HEK293 (cell line): ENCODE results near the gene SCFD1.

ENCODE experiments used
- EGR2 ChIP-seq: fragments of 450-650 bp; formaldehyde crosslinking; IDR thresholded peaks from 2 replicates; pipeline ENCODE4 v1.5.1; 2016; ENCODE audit warnings: low read depth, missing biosample characterization, missing genetic modification characterization
- GFI1B ChIP-seq: fragments of 450-650 bp; formaldehyde crosslinking; IDR thresholded peaks from 2 replicates; pipeline ENCODE4 v1.5.1; 2016; ENCODE audit warnings: missing biosample characterization, missing genetic modification characterization
- GLIS1 ChIP-seq: fragments of 450-650 bp; formaldehyde crosslinking; IDR thresholded peaks from 2 replicates; pipeline ENCODE4 v1.5.1; 2016; ENCODE audit warnings: missing biosample characterization, missing genetic modification characterization
- HOXA7 ChIP-seq: sonication (generic); formaldehyde crosslinking; IDR thresholded peaks from 2 replicates; pipeline ENCODE4 v1.8.1; 2022; ENCODE audit warnings: missing genetic modification reagents, borderline replicate concordance
- SP7 ChIP-seq: fragments of 450-650 bp; formaldehyde crosslinking; IDR thresholded peaks from 2 replicates; pipeline ENCODE4 v1.5.1; 2016; ENCODE audit warnings: missing biosample characterization, missing genetic modification characterization
- ZBTB20 ChIP-seq: fragments of 450-650 bp; formaldehyde crosslinking; IDR thresholded peaks from 2 replicates; pipeline ENCODE4 v1.5.1; 2016; ENCODE audit warnings: missing biosample characterization, missing genetic modification characterization
- ZFP37 ChIP-seq: fragments of 450-650 bp; formaldehyde crosslinking; IDR thresholded peaks from 2 replicates; pipeline ENCODE4 v1.5.1; 2016; ENCODE audit warnings: missing biosample characterization, missing genetic modification characterization
- ZNF133 ChIP-seq: fragments of 450-650 bp; formaldehyde crosslinking; IDR thresholded peaks from 2 replicates; pipeline ENCODE4 v1.5.1; 2016; ENCODE audit warnings: missing biosample characterization, missing genetic modification characterization
- ZNF2 ChIP-seq: fragments of 450-650 bp; formaldehyde crosslinking; IDR thresholded peaks from 2 replicates; pipeline ENCODE4 v1.5.1; 2016; ENCODE audit warnings: missing biosample characterization, missing genetic modification characterization
- ZNF292 ChIP-seq: fragments of 450-650 bp; formaldehyde crosslinking; IDR thresholded peaks from 2 replicates; pipeline ENCODE4 v1.5.1; 2016; ENCODE audit warnings: low read depth, missing biosample characterization, missing genetic modification characterization, borderline replicate concordance
- ZNF366 ChIP-seq: fragments of 450-650 bp; formaldehyde crosslinking; conservative IDR thresholded peaks from 2 replicates; pipeline ENCODE4 v1.5.1; 2016; ENCODE audit warnings: missing biosample characterization, missing genetic modification characterization
- ZNF544 ChIP-seq: fragments of 450-650 bp; formaldehyde crosslinking; IDR thresholded peaks from 2 replicates; pipeline ENCODE4 v1.5.0; 2017; ENCODE audit warnings: missing biosample characterization, missing genetic modification characterization
- ZNF610 ChIP-seq: fragments of 450-650 bp; formaldehyde crosslinking; IDR thresholded peaks from 2 replicates; pipeline ENCODE4 v1.5.1; 2016; ENCODE audit warnings: missing biosample characterization, missing genetic modification characterization, borderline replicate concordance
- ZNF621 ChIP-seq: fragments of 450-650 bp; formaldehyde crosslinking; IDR thresholded peaks from 2 replicates; pipeline ENCODE4 v1.5.1; 2017; ENCODE audit warnings: missing biosample characterization, missing genetic modification characterization
- ZNF629 ChIP-seq: fragments of 450-650 bp; formaldehyde crosslinking; IDR thresholded peaks from 2 replicates; pipeline ENCODE4 v1.5.1; 2017; ENCODE audit warnings: missing biosample characterization, missing genetic modification characterization
- ZNF777 ChIP-seq: fragments of 450-650 bp; formaldehyde crosslinking; IDR thresholded peaks from 2 replicates; pipeline ENCODE4 v1.5.1; 2017; ENCODE audit warnings: missing biosample characterization, missing genetic modification characterization, borderline replicate concordance
- TF ChIP-seq, protein P1 (sequence below): fragments of 450-650 bp; formaldehyde crosslinking; IDR thresholded peaks from 2 replicates; pipeline ENCODE4 v1.5.1; 2016; ENCODE audit warnings: missing biosample characterization, missing genetic modification characterization, borderline replicate concordance
- TF ChIP-seq, protein P2 (sequence below): fragments of 450-650 bp; IDR thresholded peaks from 2 replicates; pipeline ENCODE4 v1.5.1; 2018; ENCODE audit warnings: missing biosample characterization, mild to moderate bottlenecking, missing genetic modification characterization
- TF ChIP-seq, protein P3 (sequence below): fragments of 450-650 bp; formaldehyde crosslinking; IDR thresholded peaks from 2 replicates; pipeline ENCODE4 v1.5.1; 2017; ENCODE audit warnings: missing biosample characterization, missing genetic modification characterization
- TF ChIP-seq, protein P4 (sequence below): fragments of 450-650 bp; formaldehyde crosslinking; IDR thresholded peaks from 2 replicates; pipeline ENCODE4; 2016; ENCODE audit warnings: missing biosample characterization, missing genetic modification characterization
- TF ChIP-seq, protein P5 (sequence below): fragments of 450-650 bp; formaldehyde crosslinking; IDR thresholded peaks from 2 replicates; pipeline ENCODE4 v1.5.1; 2016; ENCODE audit warnings: missing biosample characterization, missing genetic modification characterization
- TF ChIP-seq, protein P6 (sequence below): fragments of 450-650 bp; formaldehyde crosslinking; IDR thresholded peaks from 2 replicates; pipeline ENCODE4 v1.5.1; 2016; ENCODE audit warnings: missing biosample characterization, missing genetic modification characterization, low read depth
- TF ChIP-seq, protein P7 (sequence below): fragments of 450-650 bp; formaldehyde crosslinking; IDR thresholded peaks from 2 replicates; pipeline ENCODE4 v1.5.1; 2016; ENCODE audit warnings: missing biosample characterization, missing genetic modification characterization

Gene SCFD1

DNA sequence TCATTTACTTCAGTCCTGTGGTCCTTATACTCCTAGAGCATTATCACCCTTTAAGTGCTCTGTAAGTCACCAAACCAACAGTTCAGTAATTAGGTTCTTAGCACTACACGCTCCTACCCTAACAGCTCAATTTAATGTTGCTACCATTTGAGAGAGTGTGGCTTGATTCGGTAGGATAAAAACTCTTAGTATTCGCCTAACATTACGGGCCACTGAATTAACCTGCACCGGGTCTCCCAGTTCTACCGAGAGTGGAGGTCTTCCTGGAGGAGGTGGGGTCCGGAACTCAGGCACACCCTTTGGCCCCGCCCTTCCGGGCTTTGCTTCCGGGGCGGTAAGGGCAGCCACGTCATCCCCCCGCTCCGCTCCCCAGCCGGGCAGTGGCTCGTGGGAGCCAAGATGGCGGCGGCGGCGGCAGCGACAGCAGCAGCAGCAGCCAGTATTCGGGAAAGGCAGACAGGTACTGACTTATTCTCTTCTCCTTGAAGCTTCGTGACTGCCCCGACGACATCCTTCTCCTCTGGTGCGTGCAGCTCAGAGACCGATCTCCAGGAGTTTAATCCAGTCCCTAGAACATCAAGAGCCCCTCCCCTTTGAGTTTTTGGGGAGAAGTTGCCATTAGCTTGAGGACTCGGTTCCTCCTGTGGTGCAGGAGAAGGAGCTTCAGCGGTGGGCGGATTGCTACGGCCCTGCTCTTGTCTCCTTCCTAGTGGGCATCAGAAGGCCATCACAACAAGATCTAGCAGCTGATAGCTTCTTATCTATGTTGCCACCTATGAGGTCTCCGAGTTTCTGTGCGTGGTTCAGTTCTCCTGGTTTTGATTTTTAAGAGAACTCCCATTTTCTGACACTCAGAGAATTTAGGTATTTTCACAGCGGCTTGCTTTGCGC, at the start of gene SCFD1 (continued):
- no peak for TF ChIP-seq ZNF292 (tag by site-specific recombination)
- TF ChIP-seq ZNF366 (tag by site-specific recombination): no peak
- TF ChIP-seq ZNF2 (tag by site-specific recombination): peak; percentile 43; the same call in 1 of the 2 replicates
- TF ChIP-seq, protein P1, sequence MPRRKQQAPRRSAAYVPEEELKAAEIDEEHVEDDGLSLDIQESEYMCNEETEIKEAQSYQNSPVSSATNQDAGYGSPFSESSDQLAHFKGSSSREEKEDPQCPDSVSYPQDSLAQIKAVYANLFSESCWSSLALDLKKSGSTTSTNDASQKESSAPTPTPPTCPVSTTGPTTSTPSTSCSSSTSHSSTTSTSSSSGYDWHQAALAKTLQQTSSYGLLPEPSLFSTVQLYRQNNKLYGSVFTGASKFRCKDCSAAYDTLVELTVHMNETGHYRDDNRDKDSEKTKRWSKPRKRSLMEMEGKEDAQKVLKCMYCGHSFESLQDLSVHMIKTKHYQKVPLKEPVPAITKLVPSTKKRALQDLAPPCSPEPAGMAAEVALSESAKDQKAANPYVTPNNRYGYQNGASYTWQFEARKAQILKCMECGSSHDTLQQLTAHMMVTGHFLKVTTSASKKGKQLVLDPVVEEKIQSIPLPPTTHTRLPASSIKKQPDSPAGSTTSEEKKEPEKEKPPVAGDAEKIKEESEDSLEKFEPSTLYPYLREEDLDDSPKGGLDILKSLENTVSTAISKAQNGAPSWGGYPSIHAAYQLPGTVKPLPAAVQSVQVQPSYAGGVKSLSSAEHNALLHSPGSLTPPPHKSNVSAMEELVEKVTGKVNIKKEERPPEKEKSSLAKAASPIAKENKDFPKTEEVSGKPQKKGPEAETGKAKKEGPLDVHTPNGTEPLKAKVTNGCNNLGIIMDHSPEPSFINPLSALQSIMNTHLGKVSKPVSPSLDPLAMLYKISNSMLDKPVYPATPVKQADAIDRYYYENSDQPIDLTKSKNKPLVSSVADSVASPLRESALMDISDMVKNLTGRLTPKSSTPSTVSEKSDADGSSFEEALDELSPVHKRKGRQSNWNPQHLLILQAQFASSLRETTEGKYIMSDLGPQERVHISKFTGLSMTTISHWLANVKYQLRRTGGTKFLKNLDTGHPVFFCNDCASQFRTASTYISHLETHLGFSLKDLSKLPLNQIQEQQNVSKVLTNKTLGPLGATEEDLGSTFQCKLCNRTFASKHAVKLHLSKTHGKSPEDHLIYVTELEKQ (tag by site-specific recombination): no peak; the same call in 1 of the 2 replicates
- TF ChIP-seq, protein P2, sequence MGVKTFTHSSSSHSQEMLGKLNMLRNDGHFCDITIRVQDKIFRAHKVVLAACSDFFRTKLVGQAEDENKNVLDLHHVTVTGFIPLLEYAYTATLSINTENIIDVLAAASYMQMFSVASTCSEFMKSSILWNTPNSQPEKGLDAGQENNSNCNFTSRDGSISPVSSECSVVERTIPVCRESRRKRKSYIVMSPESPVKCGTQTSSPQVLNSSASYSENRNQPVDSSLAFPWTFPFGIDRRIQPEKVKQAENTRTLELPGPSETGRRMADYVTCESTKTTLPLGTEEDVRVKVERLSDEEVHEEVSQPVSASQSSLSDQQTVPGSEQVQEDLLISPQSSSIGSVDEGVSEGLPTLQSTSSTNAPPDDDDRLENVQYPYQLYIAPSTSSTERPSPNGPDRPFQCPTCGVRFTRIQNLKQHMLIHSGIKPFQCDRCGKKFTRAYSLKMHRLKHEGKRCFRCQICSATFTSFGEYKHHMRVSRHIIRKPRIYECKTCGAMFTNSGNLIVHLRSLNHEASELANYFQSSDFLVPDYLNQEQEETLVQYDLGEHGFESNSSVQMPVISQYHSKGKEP: 0 out of 2 replicates have a peak, but pooled peaks have one; percentile 19
- TF ChIP-seq, protein P3, sequence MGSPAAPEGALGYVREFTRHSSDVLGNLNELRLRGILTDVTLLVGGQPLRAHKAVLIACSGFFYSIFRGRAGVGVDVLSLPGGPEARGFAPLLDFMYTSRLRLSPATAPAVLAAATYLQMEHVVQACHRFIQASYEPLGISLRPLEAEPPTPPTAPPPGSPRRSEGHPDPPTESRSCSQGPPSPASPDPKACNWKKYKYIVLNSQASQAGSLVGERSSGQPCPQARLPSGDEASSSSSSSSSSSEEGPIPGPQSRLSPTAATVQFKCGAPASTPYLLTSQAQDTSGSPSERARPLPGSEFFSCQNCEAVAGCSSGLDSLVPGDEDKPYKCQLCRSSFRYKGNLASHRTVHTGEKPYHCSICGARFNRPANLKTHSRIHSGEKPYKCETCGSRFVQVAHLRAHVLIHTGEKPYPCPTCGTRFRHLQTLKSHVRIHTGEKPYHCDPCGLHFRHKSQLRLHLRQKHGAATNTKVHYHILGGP: no peak
- no peak for TF ChIP-seq ZNF133 (tag by site-specific recombination)
- TF ChIP-seq, protein P4, sequence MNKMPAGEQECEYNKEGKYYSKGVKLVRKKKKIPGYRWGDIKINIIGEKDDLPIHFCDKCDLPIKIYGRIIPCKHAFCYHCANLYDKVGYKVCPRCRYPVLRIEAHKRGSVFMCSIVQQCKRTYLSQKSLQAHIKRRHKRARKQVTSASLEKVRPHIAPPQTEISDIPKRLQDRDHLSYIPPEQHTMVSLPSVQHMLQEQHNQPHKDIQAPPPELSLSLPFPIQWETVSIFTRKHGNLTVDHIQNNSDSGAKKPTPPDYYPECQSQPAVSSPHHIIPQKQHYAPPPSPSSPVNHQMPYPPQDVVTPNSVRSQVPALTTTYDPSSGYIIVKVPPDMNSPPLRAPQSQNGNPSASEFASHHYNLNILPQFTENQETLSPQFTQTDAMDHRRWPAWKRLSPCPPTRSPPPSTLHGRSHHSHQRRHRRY (tag by site-specific recombination): no peak
- no peak; the same call in 1 of the 2 replicates for TF ChIP-seq ZFP37 (tag by site-specific recombination)
- TF ChIP-seq GLIS1 (tag by site-specific recombination): peak; percentile 79
- TF ChIP-seq, protein P5, sequence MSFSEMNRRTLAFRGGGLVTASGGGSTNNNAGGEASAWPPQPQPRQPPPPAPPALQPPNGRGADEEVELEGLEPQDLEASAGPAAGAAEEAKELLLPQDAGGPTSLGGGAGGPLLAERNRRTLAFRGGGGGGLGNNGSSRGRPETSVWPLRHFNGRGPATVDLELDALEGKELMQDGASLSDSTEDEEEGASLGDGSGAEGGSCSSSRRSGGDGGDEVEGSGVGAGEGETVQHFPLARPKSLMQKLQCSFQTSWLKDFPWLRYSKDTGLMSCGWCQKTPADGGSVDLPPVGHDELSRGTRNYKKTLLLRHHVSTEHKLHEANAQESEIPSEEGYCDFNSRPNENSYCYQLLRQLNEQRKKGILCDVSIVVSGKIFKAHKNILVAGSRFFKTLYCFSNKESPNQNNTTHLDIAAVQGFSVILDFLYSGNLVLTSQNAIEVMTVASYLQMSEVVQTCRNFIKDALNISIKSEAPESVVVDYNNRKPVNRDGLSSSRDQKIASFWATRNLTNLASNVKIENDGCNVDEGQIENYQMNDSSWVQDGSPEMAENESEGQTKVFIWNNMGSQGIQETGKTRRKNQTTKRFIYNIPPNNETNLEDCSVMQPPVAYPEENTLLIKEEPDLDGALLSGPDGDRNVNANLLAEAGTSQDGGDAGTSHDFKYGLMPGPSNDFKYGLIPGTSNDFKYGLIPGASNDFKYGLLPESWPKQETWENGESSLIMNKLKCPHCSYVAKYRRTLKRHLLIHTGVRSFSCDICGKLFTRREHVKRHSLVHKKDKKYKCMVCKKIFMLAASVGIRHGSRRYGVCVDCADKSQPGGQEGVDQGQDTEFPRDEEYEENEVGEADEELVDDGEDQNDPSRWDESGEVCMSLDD (tag by site-specific recombination): peak; percentile 78
- TF ChIP-seq, protein P6, sequence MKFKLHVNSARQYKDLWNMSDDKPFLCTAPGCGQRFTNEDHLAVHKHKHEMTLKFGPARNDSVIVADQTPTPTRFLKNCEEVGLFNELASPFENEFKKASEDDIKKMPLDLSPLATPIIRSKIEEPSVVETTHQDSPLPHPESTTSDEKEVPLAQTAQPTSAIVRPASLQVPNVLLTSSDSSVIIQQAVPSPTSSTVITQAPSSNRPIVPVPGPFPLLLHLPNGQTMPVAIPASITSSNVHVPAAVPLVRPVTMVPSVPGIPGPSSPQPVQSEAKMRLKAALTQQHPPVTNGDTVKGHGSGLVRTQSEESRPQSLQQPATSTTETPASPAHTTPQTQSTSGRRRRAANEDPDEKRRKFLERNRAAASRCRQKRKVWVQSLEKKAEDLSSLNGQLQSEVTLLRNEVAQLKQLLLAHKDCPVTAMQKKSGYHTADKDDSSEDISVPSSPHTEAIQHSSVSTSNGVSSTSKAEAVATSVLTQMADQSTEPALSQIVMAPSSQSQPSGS (tag by site-specific recombination): peak; percentile 70
- TF ChIP-seq HOXA7: no peak
- TF ChIP-seq ZNF629 (tag by site-specific recombination): peak; percentile 91
- TF ChIP-seq EGR2 (tag by site-specific recombination): 0 out of 2 replicates have a peak, but pooled peaks have one; percentile 14
- TF ChIP-seq SP7: peak; percentile 87
- TF ChIP-seq ZBTB20 (tag by site-specific recombination): 0 out of 2 replicates have a peak, but pooled peaks have one; percentile 21
- no peak for TF ChIP-seq GFI1B (tag by site-specific recombination)
- TF ChIP-seq, protein P7, sequence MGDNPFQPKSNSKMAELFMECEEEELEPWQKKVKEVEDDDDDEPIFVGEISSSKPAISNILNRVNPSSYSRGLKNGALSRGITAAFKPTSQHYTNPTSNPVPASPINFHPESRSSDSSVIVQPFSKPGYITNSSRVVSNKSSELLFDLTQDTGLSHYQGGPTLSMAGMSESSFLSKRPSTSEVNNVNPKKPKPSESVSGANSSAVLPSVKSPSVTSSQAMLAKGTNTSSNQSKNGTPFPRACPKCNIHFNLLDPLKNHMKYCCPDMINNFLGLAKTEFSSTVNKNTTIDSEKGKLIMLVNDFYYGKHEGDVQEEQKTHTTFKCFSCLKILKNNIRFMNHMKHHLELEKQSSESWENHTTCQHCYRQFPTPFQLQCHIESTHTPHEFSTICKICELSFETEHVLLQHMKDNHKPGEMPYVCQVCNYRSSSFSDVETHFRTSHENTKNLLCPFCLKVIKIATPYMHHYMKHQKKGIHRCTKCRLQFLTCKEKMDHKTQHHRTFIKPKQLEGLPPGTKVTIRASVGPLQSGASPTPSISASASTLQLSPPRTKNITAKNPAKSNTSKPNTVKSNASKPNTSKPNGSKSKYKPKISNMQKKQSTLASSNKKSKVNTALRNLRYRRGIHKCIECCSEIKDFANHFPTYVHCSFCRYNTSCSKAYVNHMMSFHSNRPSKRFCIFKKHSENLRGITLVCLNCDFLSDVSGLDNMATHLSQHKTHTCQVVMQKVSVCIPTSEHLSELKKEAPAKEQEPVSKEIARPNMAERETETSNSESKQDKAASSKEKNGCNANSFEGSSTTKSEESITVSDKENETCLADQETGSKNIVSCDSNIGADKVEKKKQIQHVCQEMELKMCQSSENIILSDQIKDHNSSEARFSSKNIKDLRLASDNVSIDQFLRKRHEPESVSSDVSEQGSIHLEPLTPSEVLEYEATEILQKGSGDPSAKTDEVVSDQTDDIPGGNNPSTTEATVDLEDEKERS (tag by site-specific recombination): no peak
- TF ChIP-seq ZNF621 (tag by site-specific recombination): no peak
- TF ChIP-seq ZNF777 (tag by site-specific recombination): no peak
- peak; percentile 87 for TF ChIP-seq ZNF610
- no peak for TF ChIP-seq ZNF544 (tag by site-specific recombination)
